ENCODE results near the gene TRHDE. TPM values are rescaled to one million over a fixed set of nuclear protein-coding genes. Genes with fewer than 3 reads are reported as not detected.

The TRHDE gene
- total and polyA plus RNA-seq, 9 of the 15 experiments (the other 6 are each of a cell fraction or from before 2014, with no cell fraction given) = 0.03 to 0.29 (median 0.09) TPM

DNA sequence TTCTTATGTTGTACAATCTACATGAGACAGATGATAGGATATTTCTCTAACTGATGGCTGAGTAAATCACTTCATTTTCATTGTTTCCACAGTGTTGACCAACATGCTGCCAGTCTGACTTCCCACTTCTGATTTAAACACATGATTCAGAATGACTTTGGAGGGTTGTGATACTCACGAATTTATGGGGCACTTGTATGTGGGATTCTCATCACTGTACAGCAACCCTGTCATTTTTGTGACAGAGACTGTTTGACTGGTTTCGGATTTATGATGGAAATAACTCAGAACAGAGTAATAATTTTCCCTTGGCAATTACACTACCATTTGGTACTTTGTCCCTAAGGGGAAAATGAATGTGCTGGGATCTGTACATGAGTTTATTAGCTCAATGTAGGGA, 333.8 kb downstream of the TRHDE start (continued):
- TF ChIP-seq DIDO1 (tag; IDR thresholded peaks at IDR 0.05; ENCODE audit: low read depth) (no peak), NR2C1 (IDR thresholded peaks at IDR 0.05) (no peak), NR2C1 (tag; IDR thresholded peaks at IDR 0.05) (no peak), IFI16 (CRISPR knock-in tag; IDR thresholded peaks at IDR 0.05) (no peak), ZNF165 (CRISPR knock-in tag; IDR thresholded peaks at IDR 0.05; ENCODE audit: borderline replicate concordance) (no peak), TEAD2 (tag; IDR thresholded peaks at IDR 0.05) (no peak), ARNT (IDR thresholded peaks at IDR 0.05) (no peak)
- TF ChIP-seq, protein P1, sequence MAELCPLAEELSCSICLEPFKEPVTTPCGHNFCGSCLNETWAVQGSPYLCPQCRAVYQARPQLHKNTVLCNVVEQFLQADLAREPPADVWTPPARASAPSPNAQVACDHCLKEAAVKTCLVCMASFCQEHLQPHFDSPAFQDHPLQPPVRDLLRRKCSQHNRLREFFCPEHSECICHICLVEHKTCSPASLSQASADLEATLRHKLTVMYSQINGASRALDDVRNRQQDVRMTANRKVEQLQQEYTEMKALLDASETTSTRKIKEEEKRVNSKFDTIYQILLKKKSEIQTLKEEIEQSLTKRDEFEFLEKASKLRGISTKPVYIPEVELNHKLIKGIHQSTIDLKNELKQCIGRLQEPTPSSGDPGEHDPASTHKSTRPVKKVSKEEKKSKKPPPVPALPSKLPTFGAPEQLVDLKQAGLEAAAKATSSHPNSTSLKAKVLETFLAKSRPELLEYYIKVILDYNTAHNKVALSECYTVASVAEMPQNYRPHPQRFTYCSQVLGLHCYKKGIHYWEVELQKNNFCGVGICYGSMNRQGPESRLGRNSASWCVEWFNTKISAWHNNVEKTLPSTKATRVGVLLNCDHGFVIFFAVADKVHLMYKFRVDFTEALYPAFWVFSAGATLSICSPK (IDR thresholded peaks at IDR 0.05; ENCODE audit: borderline replicate concordance) = no peak
- TF ChIP-seq, protein P2, sequence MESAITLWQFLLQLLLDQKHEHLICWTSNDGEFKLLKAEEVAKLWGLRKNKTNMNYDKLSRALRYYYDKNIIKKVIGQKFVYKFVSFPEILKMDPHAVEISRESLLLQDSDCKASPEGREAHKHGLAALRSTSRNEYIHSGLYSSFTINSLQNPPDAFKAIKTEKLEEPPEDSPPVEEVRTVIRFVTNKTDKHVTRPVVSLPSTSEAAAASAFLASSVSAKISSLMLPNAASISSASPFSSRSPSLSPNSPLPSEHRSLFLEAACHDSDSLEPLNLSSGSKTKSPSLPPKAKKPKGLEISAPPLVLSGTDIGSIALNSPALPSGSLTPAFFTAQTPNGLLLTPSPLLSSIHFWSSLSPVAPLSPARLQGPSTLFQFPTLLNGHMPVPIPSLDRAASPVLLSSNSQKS (CRISPR knock-in tag; IDR thresholded peaks at IDR 0.05) = no peak

DNA sequence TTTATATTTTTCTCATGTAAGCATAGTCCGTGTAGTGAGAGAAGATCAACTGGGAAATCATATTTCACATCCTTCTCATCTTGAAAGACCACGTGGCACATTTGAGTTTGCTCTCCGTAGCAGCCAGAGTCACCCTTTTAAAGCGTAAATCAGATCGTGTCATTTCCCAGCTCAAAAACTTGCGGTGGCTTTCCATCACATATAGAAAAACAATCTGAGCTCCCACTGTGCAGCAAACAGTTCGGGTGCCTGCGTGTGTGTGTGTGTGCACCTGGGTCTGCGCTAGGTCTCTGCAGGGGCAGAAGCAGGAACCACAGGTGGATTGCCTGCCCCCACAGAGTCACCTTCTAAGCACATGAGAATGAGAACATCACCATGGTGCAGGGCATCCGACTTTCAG, 338.2 kb downstream of the TRHDE start:
- no peak for TF ChIP-seq ETV1 (tag; conservative IDR thresholded peaks at IDR 0.05; ENCODE audit: low read depth)
- TF ChIP-seq, protein P3, sequence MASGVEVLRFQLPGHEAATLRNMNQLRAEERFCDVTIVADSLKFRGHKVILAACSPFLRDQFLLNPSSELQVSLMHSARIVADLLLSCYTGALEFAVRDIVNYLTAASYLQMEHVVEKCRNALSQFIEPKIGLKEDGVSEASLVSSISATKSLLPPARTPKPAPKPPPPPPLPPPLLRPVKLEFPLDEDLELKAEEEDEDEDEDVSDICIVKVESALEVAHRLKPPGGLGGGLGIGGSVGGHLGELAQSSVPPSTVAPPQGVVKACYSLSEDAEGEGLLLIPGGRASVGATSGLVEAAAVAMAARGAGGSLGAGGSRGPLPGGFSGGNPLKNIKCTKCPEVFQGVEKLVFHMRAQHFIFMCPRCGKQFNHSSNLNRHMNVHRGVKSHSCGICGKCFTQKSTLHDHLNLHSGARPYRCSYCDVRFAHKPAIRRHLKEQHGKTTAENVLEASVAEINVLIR (CRISPR knock-in tag; IDR thresholded peaks at IDR 0.05) = no peak
- no peak for TF ChIP-seq ETS2 (tag; IDR thresholded peaks at IDR 0.05; ENCODE audit: borderline replicate concordance, poor library complexity, severe bottlenecking)
- no peak for TF ChIP-seq EWSR1 (IDR thresholded peaks at IDR 0.05; ENCODE audit: borderline replicate concordance, low read depth, partially characterized antibody)
- TF ChIP-seq ZNF436 (CRISPR knock-in tag; IDR thresholded peaks at IDR 0.05) = no peak
- TF ChIP-seq FOXA1 (IDR thresholded peaks at IDR 0.05; ENCODE audit: borderline replicate concordance) = no peak
- no peak for TF ChIP-seq CBX5 (IDR thresholded peaks at IDR 0.05; ENCODE audit: borderline replicate concordance, low read depth)
- TF ChIP-seq, protein P4, sequence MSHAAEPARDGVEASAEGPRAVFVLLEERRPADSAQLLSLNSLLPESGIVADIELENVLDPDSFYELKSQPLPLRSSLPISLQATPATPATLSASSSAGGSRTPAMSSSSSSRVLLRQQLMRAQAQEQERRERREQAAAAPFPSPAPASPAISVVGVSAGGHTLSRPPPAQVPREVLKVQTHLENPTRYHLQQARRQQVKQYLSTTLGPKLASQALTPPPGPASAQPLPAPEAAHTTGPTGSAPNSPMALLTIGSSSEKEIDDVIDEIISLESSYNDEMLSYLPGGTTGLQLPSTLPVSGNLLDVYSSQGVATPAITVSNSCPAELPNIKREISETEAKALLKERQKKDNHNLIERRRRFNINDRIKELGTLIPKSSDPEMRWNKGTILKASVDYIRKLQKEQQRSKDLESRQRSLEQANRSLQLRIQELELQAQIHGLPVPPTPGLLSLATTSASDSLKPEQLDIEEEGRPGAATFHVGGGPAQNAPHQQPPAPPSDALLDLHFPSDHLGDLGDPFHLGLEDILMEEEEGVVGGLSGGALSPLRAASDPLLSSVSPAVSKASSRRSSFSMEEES (CRISPR knock-in tag; IDR thresholded peaks at IDR 0.05) = no peak
- TF ChIP-seq MTF1 (CRISPR knock-in tag; IDR thresholded peaks at IDR 0.05; ENCODE audit: borderline replicate concordance) = no peak
- DNase-seq (ENCODE audit: extremely low read depth in 1 of 4, low spot score in 3 of 4) = no peak
- no peak overlapping the region for H3K4me2 ChIP-seq (ENCODE audit: insufficient read depth, low read length)
- intact Hi-C loops (cut with micrococcal nuclease) = no loop called here
- ATAC-seq = no peak
- H3K9me3 ChIP-seq (replicated peaks; ENCODE audit: control insufficient read depth, insufficient read depth, low read depth, low read length) = no peaks in the 10 kb centered on the region; the same call in 1 of the 2 replicates
- CTCF ChIA-PET (ENCODE audit: low intra/inter-chr PET ratio) = no interaction called here
- H3K27me3 ChIP-seq (ENCODE audit: control insufficient read depth in 2 of 2, insufficient read depth in 2 of 2, low read length in 2 of 2) = no peaks in the 10 kb centered on the region
- no peaks in the 10 kb centered on the region for H3K79me2 ChIP-seq (ENCODE audit: control insufficient read depth, insufficient read depth, low read length)
- H3K4me1 ChIP-seq (replicated peaks in 1 of 2; ENCODE audit: control insufficient read depth in 2 of 2, insufficient read depth in 2 of 2, low read length in 2 of 2) = no peaks in the 10 kb centered on the region
- H2AFZ ChIP-seq (ENCODE audit: low read depth, low read length) = no peak overlapping the region
- in situ Hi-C loops (cut with MboI) = no loop called here
- H4K20me1 ChIP-seq (replicated peaks; ENCODE audit: control insufficient read depth, insufficient read depth, low read length) = no peaks in the 10 kb centered on the region
- no peak overlapping the region for H3K9ac ChIP-seq (ENCODE audit: insufficient read depth in 1 of 2, low read depth in 2 of 2, low read length in 2 of 2)
- POLR2A ChIA-PET = no interaction called here
- H3K4me3 ChIP-seq = no peak overlapping the region
- no peaks in the 10 kb centered on the region for H3K36me3 ChIP-seq (ENCODE audit: control insufficient read depth, insufficient read depth, low read length)
- H3K27ac ChIP-seq (ENCODE audit: extremely low read depth, low read depth, low read length) = no peak overlapping the region
- FAIRE-seq = no peak
- whole genome bisulfite sequencing (ENCODE audit: insufficient coverage, low coverage, missing lambda C conversion rate) = 4% methylated on average over 10 of the region's 10 CpGs
- no peaks in the 10 kb centered on the region for H3K9me1 ChIP-seq (ENCODE audit: control insufficient read depth, insufficient read depth, low read length)
- BruUV-seq (replicated peaks) = no TSS peak
